ENCODE data around the gene ZNF835. TPM values are rescaled to one million over a fixed set of nuclear protein-coding genes. Genes with fewer than 3 reads are reported as not detected.

Gene ZNF835
- 1 to 10 TPM in 1 of 6 experiments, under 1 TPM in 5; 0.15 to 1.3 (median 0.53) TPM for total RNA-seq
- long read RNA-seq = 0 reads

GRCh38 chr19:56671613-56671994 lies at the start of gene ZNF835:
Gene ZNF835 (minus strand): TSS chr19:56671757. CDS start chr19:56665198, 6,559 bp downstream.
- Histone ChIP-seq H3K36me3 (no peaks in the 10 kb centered on the region), H3K4me3 (peak within 1 kb of the TSS; percentile 34 to 59 (median 41)), H3K4me1 (no peaks in the 10 kb centered on the region), H3K27me3 (no peaks in the 10 kb centered on the region), H3K9me3 (no peaks in the 10 kb centered on the region), H3K27ac (no peak within 1 kb of the TSS)
- TF ChIP-seq POLR2A (IDR thresholded peaks at IDR 0.05) (no peak), CTCF (IDR thresholded peaks at IDR 0.05) (peak in 1 of 4 donors; percentile 18)
- WGBS (ENCODE audit: insufficient coverage, low coverage, low lambda C conversion rate, missing lambda C conversion rate) = 0% methylated on average over 8 of the region's 32 CpGs
- DNase-seq (peak; percentile 84 to 93 (median 86)), ATAC-seq (peak; percentile 86 to 98 (median 92))
- intact Hi-C loops (cut with DNase I) = no loop called here

- intact Hi-C loops (cut with DNase I) = no loop called here
- Histone ChIP-seq H3K4me3 (no peak overlapping the region), H3K27ac (no peak overlapping the region), H3K36me3 (no peaks in the 10 kb centered on the region), H3K9me3 (no peaks in the 10 kb centered on the region), H3K4me1 (no peaks in the 10 kb centered on the region), H3K27me3 (no peaks in the 10 kb centered on the region)
- DNase-seq (no peak), ATAC-seq (no peak)
- 22% methylated on average over 3 of the region's 3 CpGs for WGBS (ENCODE audit: insufficient coverage, low coverage, low lambda C conversion rate, missing lambda C conversion rate)
- TF ChIP-seq POLR2A (IDR thresholded peaks at IDR 0.05) = no peak
- no peak for TF ChIP-seq CTCF (IDR thresholded peaks at IDR 0.05)
Observed at GRCh38 chr19:56720281-56720680, 48.7 kb upstream of the ZNF835 start.

- WGBS (ENCODE audit: insufficient coverage, low coverage, low lambda C conversion rate, missing lambda C conversion rate) = 34% methylated on average over 6 of the region's 6 CpGs
- no peaks in the 10 kb centered on the region for H3K27me3 ChIP-seq
- ATAC-seq (no peak), DNase-seq (no peak)
- H3K36me3 ChIP-seq = no peaks in the 10 kb centered on the region
- H3K27ac ChIP-seq = no peak overlapping the region
- H3K4me1 ChIP-seq = no peaks in the 10 kb centered on the region
- H3K4me3 ChIP-seq = no peak overlapping the region
- no peaks in the 10 kb centered on the region for H3K9me3 ChIP-seq
- TF ChIP-seq POLR2A (IDR thresholded peaks at IDR 0.05) (no peak), CTCF (IDR thresholded peaks at IDR 0.05) (no peak)
- intact Hi-C loops (cut with DNase I) = no loop called here
Observed at GRCh38 chr19:56718231-56718630, 46.7 kb upstream of the ZNF835 start.

- 27% methylated on average over 9 of the region's 9 CpGs for WGBS (ENCODE audit: insufficient coverage, low coverage, low lambda C conversion rate, missing lambda C conversion rate)
- Histone ChIP-seq H3K4me3 (no peak overlapping the region), H3K4me1 (no peaks in the 10 kb centered on the region), H3K27ac (no peak overlapping the region), H3K27me3 (no peaks in the 10 kb centered on the region), H3K9me3 (no peaks in the 10 kb centered on the region), H3K36me3 (no peaks in the 10 kb centered on the region)
- no peak for DNase-seq
- intact Hi-C loops (cut with DNase I) = no loop called here
- no peak for TF ChIP-seq CTCF (IDR thresholded peaks at IDR 0.05)
- TF ChIP-seq POLR2A (IDR thresholded peaks at IDR 0.05) = no peak
- ATAC-seq = no peak
Observed at GRCh38 chr19:56712611-56713276, 41.2 kb upstream of the ZNF835 start.

Measured in right lobe of liver (tissue), 6 donors.